ENCODE results near the gene OR4Q3.
"Not testable (repeated sequence)": the region's sequence is repeated elsewhere in the genome, so short reads cannot be mapped to it uniquely, and the experiment has no call there.

Gene OR4Q3

DNA sequence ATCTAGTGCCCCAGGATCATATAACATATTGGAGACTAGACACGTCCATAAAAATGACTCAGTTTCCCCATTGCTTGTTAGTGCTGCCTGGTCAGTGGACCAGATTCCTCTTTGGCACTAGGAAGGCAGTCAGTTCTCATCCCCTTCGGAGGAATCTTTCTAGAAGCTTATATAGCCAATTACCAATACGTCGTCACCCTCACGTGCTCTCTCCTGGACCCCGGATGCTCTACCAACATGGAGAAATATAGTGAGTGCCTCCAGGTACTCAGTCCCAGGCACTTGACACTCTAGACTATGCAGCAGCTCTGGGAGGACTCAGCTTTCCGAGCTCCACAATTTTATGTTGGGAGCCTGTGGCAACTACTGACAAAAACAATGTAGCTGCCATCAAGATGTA is 44.8 kb downstream of the OR4Q3 start:
- H3K27me3 ChIP-seq (ENCODE audit: control insufficient read depth, insufficient read depth, low read length); H3K9ac ChIP-seq (ENCODE audit: low read length); H3K4me1 ChIP-seq (ENCODE audit: control insufficient read depth, insufficient read depth, low read length); H3K4me3 ChIP-seq (ENCODE audit: low read length); H3K27ac ChIP-seq (ENCODE audit: low read depth, low read length); H3K36me3 ChIP-seq (ENCODE audit: control insufficient read depth, insufficient read depth, low read length): not testable (repeated sequence)

DNA sequence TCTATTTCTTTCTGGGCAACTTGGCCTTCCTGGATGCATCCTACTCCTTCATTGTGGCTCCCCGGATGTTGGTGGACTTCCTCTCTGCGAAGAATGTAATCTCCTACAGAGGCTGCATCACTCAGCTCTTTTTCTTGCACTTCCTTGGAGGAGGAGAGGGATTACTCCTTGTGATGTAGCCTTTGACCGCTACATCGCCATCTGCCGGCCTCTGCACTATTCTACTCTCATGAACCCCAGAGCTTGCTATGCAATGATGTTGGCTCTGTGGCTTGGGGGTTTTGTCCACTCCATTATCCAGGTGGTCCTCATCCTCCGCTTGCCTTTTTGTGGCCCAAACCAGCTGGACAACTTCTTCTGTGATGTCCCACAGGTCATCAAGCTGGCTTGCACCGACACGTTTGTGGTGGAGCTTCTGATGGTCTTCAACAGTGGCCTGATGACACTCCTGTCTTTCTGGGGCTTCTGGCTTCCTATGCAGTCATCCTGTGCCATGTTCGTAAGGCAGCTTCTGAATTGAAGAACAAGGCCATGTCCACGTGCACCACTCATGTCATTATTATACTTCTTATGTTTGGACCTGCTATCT is 53.2 kb downstream of the OR4Q3 start:
- not testable (repeated sequence) for H3K36me3 ChIP-seq (ENCODE audit: control insufficient read depth, insufficient read depth, low read length); H3K4me3 ChIP-seq (ENCODE audit: low read length); H3K27ac ChIP-seq (ENCODE audit: low read depth, low read length); H3K27me3 ChIP-seq (ENCODE audit: control insufficient read depth, insufficient read depth, low read length); H3K9ac ChIP-seq (ENCODE audit: low read length); H3K4me1 ChIP-seq (ENCODE audit: control insufficient read depth, insufficient read depth, low read length)
